ENCODE measurements around the gene CLEC18A. TPM values are rescaled to one million over a fixed set of nuclear protein-coding genes. Genes with fewer than 3 reads are reported as not detected.

The CLEC18A gene
- total and polyA plus RNA-seq, 2 of the 8 experiments (the other 6 are each of a cell fraction or from before 2014, with no cell fraction given), result 1.3 to 1.4 TPM

GRCh38 chr16:69936252-69936651 lies 14.9 kb upstream of the CLEC18A start (continued):
- TF ChIP-seq CHD7 (IDR thresholded peaks at IDR 0.05; ENCODE audit: insufficient replicate concordance, low read length) (no peak), SP1 (IDR thresholded peaks at IDR 0.05; ENCODE audit: low read depth, low read length) (no peak), TEAD4 (IDR thresholded peaks at IDR 0.05; ENCODE audit: low read depth, low read length) (no peak)

Measured in H1 (cell line).